Endothelial cell of umbilical vein (primary cell): Measurements from ENCODE around the gene SH3GL1. TPM values are rescaled to one million over a fixed set of nuclear protein-coding genes. Genes with fewer than 3 reads are reported as not detected.

ENCODE experiments used
- BruUV-seq: library from RNA; stranded (reverse); fragments of 400-500 nt; replicated peaks from 2 replicates; lab custom pipeline; 2021; lab: Mats Ljungman, UMichigan
- CTCF ChIA-PET: fragments of 300-600, 350-600 bp; sonication (Branson Sonifier 250); formaldehyde crosslinking; loops from one replicate; lab custom pipeline; 2021; ENCODE audit warnings: antibody characterized with exemption, inconsistent platforms; lab: Charles Lee
- POLR2A ChIA-PET: fragments of 300-600, 350-600 bp; sonication (Branson Sonifier 250); formaldehyde crosslinking; loops from one replicate; lab custom pipeline; 2021; ENCODE audit warnings: antibody characterized with exemption, inconsistent platforms; lab: Charles Lee
- DNase-seq: peaks from one replicate; pipeline ENCODE4 v3.0.0-alpha.2; 2011; ENCODE audit warnings: low read depth, low spot score
- FAIRE-seq: peaks from 2 replicates; lab custom pipeline; 2011; peaks lifted over from hg19 to GRCh38; lab: Jason Lieb, UNC
- H2AFZ ChIP-seq: 2 replicates; pipeline ENCODE4 v1.6.0; 2012; ENCODE audit warnings: low read depth, low read length, control low read depth, inconsistent platforms
- H3K27ac ChIP-seq: 2 replicates; pipeline ENCODE4 v1.5.1; 2011; ENCODE audit warnings: low read depth, mild to moderate bottlenecking, control low read depth, low read length, moderate library complexity; ENCODE audit not compliant: insufficient read depth
- H3K27me3 ChIP-seq, 2 experiments: 2 replicates each; pipeline versions ENCODE4 v1.6.0 to v1.6.1; 2011; ENCODE audit warnings: low read length in 2 of 2, mixed read lengths in 1 of 2; ENCODE audit not compliant: control insufficient read depth in 2 of 2, insufficient read depth in 2 of 2
- H3K36me3 ChIP-seq, 2 experiments: 2 replicates in 1 of 2; 3 replicates in 1 of 2; pipeline ENCODE4 v1.5.1; 2011; ENCODE audit warnings: low read length in 2 of 2, mild to moderate bottlenecking in 1 of 2, moderate library complexity in 1 of 2; ENCODE audit not compliant: control insufficient read depth in 2 of 2, insufficient read depth in 2 of 2; ENCODE audit errors: extremely low read depth in 1 of 2
- H3K4me1 ChIP-seq: 3 replicates; pipeline ENCODE4 v1.5.1; 2011; ENCODE audit warnings: mild to moderate bottlenecking, low read length; ENCODE audit not compliant: control insufficient read depth, insufficient read depth; ENCODE audit errors: extremely low read depth
- H3K4me2 ChIP-seq: 2 replicates; pipeline ENCODE4 v1.6.1; 2011; ENCODE audit warnings: low read length, control low read depth, mixed read lengths; ENCODE audit not compliant: insufficient read depth
- H3K4me3 ChIP-seq, 3 experiments: fragments of 200-600 bp in 1 of 3; sonication (generic), shearing (Covaris generic) in 1 of 3; replicated peaks in 1 of 3; 2 replicates each; pipeline ENCODE4 v1.5.1; 2011 to 2016; ENCODE audit warnings: control low read depth in 3 of 3, low read length in 3 of 3, mild to moderate bottlenecking in 2 of 3, inconsistent platforms in 1 of 3, low read depth in 1 of 3, moderate library complexity in 1 of 3; ENCODE audit not compliant: insufficient read depth in 1 of 3
- H3K79me2 ChIP-seq: 2 replicates; pipeline ENCODE4 v1.6.0; 2012; ENCODE audit warnings: low read length, inconsistent platforms; ENCODE audit not compliant: control insufficient read depth, insufficient read depth
- H3K9ac ChIP-seq: replicated peaks from 2 replicates; pipeline ENCODE3; 2011; ENCODE audit warnings: low read length, control low read depth; ENCODE audit not compliant: insufficient read depth; ENCODE audit errors: extremely low read depth
- H3K9me1 ChIP-seq: replicated peaks from 3 replicates; pipeline ENCODE4 v1.6.0; 2011; ENCODE audit warnings: mild to moderate bottlenecking, low read length; ENCODE audit not compliant: control insufficient read depth, insufficient read depth; ENCODE audit errors: extremely low read depth
- H3K9me3 ChIP-seq: replicated peaks from 2 replicates; pipeline ENCODE4 v1.5.1; 2012; ENCODE audit warnings: low read length, inconsistent platforms; ENCODE audit not compliant: control insufficient read depth, insufficient read depth
- H4K20me1 ChIP-seq: replicated peaks from 2 replicates; pipeline ENCODE3; 2011; ENCODE audit warnings: mild to moderate bottlenecking, low read length; ENCODE audit not compliant: control insufficient read depth, insufficient read depth; ENCODE audit errors: extremely low read depth
- EZH2 ChIP-seq: IDR thresholded peaks from 2 replicates; pipeline ENCODE4 v1.6.1; 2012; ENCODE audit warnings: borderline replicate concordance, low read depth, mild to moderate bottlenecking, moderate library complexity, low read length, inconsistent platforms; ENCODE audit not compliant: severe bottlenecking
- FOS ChIP-seq: IDR thresholded peaks from 2 replicates; pipeline ENCODE4 v1.6.1; 2011; ENCODE audit warnings: mild to moderate bottlenecking, low read length, moderate library complexity, borderline replicate concordance; ENCODE audit not compliant: insufficient read depth
- GATA2 ChIP-seq: IDR thresholded peaks from 2 replicates; pipeline ENCODE4 v1.7.0; 2011; ENCODE audit warnings: low read depth, mild to moderate bottlenecking, moderate library complexity, mixed read lengths, low read length; ENCODE audit not compliant: insufficient read length, insufficient read depth
- JUN ChIP-seq: IDR thresholded peaks from 2 replicates; pipeline ENCODE4 v1.6.1; 2011; ENCODE audit warnings: borderline replicate concordance, low read depth; ENCODE audit not compliant: insufficient read length, insufficient read depth
- MYC ChIP-seq: IDR thresholded peaks from one replicate; pipeline ENCODE4 v1.6.1; 2011; ENCODE audit warnings: mild to moderate bottlenecking, low read depth, low read length
- POLR2A ChIP-seq: IDR thresholded peaks from 2 replicates; pipeline ENCODE4 v1.6.1; 2012; ENCODE audit warnings: low read depth, mild to moderate bottlenecking, control low read depth, low read length
- POLR2AphosphoS5 ChIP-seq: IDR thresholded peaks from 2 replicates; pipeline ENCODE4 v1.6.1; 2012; ENCODE audit warnings: low read depth, mild to moderate bottlenecking, control low read depth, low read length, moderate library complexity; ENCODE audit not compliant: insufficient read depth
- dilution Hi-C: fragments of 300-500 bp; cut with MboI; formaldehyde crosslinking; loops from one replicate; pipeline ENCODE4 v1.15.0; 2019; ENCODE audit warnings: low sequenced_read_pairs; ENCODE audit not compliant: extremely low pct_ligation_motif_present
- intact Hi-C: fragments of 100-400 bp; cut with micrococcal nuclease; formaldehyde crosslinking; loops from one replicate; pipeline ENCODE4 v1.10.0; 2022
- polyA plus RNA-seq, 4 experiments: library from polyadenylated mRNA; depleted of rRNA in 3 of 4; stranded (reverse) in 3 of 4; unstranded in 1 of 4; fragments of >200 nt; gene quantifications; 2 replicates each; pipeline versions ENCODE4 v1.2.1 to v1.2.3, GENCODE V29; 2011 to 2012; ENCODE audit warnings: missing spikeins in 1 of 4
- total RNA-seq: library from RNA; stranded (reverse); gene quantifications from 2 replicates; pipeline ENCODE4 v1.2.3, GENCODE V29; 2021
- TF ChIP-seq, protein P1 (sequence below), 2 donors: IDR thresholded peaks; 1 replicate in 1 of 2; 2 replicates in 1 of 2; pipeline ENCODE4 v1.5.1; 2011; ENCODE audit warnings: low read length in 2 of 2, mild to moderate bottlenecking in 2 of 2, moderate library complexity in 2 of 2, control low read depth in 1 of 2, inconsistent platforms in 1 of 2, low read depth in 1 of 2; ENCODE audit not compliant: insufficient read depth in 1 of 2; ENCODE audit errors: extremely low read depth in 1 of 2
- TF ChIP-seq, protein P2 (sequence below): IDR thresholded peaks from 2 replicates; pipeline ENCODE4 v1.6.1; 2011; ENCODE audit not compliant: insufficient read depth, insufficient read length

Gene SH3GL1
- total and polyA plus RNA-seq, 2 donors (not counting 3 experiments of a cell fraction or from before 2014, with no cell fraction given) = 143 to 145 TPM

GRCh38 chr19:4360081-4360569 lies 40.2 kb downstream of the SH3GL1 start:
- Histone ChIP-seq H4K20me1 (no peaks in the 10 kb centered on the region), H3K9me3 (no peaks in the 10 kb centered on the region), H3K4me3 (no peak overlapping the region), H3K36me3 (peaks cover 4 to 57% of the 10 kb centered on the region in 2 experiments), H3K4me2 (no peak overlapping the region), H3K79me2 (no peaks in the 10 kb centered on the region), H3K9me1 (no peaks in the 10 kb centered on the region), H3K9ac (no peak overlapping the region), H2AFZ (no peak overlapping the region), H3K27me3 (no peaks in the 10 kb centered on the region), H3K4me1 (no peaks in the 10 kb centered on the region), H3K27ac (no peak overlapping the region)
- DNase-seq (no peak), FAIRE-seq (no peak)
- intact Hi-C loops = no loop called here
- TF ChIP-seq GATA2 (no peak), POLR2A (no peak), MYC (no peak), EZH2 (no peak), JUN (no peak), POLR2AphosphoS5 (no peak), FOS (no peak)
- TF ChIP-seq, protein P1, sequence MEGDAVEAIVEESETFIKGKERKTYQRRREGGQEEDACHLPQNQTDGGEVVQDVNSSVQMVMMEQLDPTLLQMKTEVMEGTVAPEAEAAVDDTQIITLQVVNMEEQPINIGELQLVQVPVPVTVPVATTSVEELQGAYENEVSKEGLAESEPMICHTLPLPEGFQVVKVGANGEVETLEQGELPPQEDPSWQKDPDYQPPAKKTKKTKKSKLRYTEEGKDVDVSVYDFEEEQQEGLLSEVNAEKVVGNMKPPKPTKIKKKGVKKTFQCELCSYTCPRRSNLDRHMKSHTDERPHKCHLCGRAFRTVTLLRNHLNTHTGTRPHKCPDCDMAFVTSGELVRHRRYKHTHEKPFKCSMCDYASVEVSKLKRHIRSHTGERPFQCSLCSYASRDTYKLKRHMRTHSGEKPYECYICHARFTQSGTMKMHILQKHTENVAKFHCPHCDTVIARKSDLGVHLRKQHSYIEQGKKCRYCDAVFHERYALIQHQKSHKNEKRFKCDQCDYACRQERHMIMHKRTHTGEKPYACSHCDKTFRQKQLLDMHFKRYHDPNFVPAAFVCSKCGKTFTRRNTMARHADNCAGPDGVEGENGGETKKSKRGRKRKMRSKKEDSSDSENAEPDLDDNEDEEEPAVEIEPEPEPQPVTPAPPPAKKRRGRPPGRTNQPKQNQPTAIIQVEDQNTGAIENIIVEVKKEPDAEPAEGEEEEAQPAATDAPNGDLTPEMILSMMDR (IDR thresholded peaks at IDR 0.05; ENCODE audit: extremely low read depth in 1 of 2, insufficient read depth in 1 of 2, low read depth in 1 of 2, low read length in 2 of 2) = no peak
- TF ChIP-seq, protein P2, sequence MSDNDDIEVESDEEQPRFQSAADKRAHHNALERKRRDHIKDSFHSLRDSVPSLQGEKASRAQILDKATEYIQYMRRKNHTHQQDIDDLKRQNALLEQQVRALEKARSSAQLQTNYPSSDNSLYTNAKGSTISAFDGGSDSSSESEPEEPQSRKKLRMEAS = no peak
- dilution Hi-C loops = loop anchor here (10.0 kb wide), 1 partner anchor 55 kb away; no protein-coding TSS in a partner anchor
- POLR2A ChIA-PET = no interaction called here
- CTCF ChIA-PET = interaction anchor here (0.5 kb wide), 1 partner anchor 15 kb away, joined by 3 read pairs; no protein-coding TSS in a partner anchor
- no TSS peak for BruUV-seq
